Mucosa of descending colon (tissue), 3 donors: ENCODE data around the gene CD36. TPM values are rescaled to one million over a fixed set of nuclear protein-coding genes. Genes with fewer than 3 reads are reported as not detected.
"Not testable (repeated sequence)": the region's sequence is repeated elsewhere in the genome, so short reads cannot be mapped to it uniquely, and the experiment has no call there.

Source experiments
- ATAC-seq: fragments of 200-7000 bp; cut with Tn5 transposase; one replicate; pipeline ENCODE4 v1.9.1; 2020; ENCODE audit warnings: mild to moderate bottlenecking, moderate library complexity
- DNase-seq, 3 donors: peaks; one replicate each; pipeline ENCODE4 v3.0.0-alpha.2; 2020
- H3K36me3 ChIP-seq: fragments of 200-600 bp; one replicate; pipeline ENCODE4 v1.8.0; 2021; ENCODE audit warnings: low read depth, mild to moderate bottlenecking
- H3K4me1 ChIP-seq: fragments of 200-600 bp; one replicate; pipeline ENCODE4 v1.8.0; 2021; ENCODE audit warnings: low read depth, mild to moderate bottlenecking
- H3K4me3 ChIP-seq: fragments of 200-600 bp; one replicate; pipeline ENCODE4 v1.8.0; 2021; ENCODE audit warnings: mild to moderate bottlenecking
- H3K9me3 ChIP-seq: fragments of 200-600 bp; one replicate; pipeline ENCODE4 v1.8.0; 2021; ENCODE audit warnings: mild to moderate bottlenecking
- CTCF ChIP-seq: fragments of 200-600 bp; IDR thresholded peaks from one replicate; pipeline ENCODE4 v1.8.0; 2022; ENCODE audit warnings: antibody characterized with exemption, mild to moderate bottlenecking
- intact Hi-C, 2 donors: fragments of 100-400 bp; cut with DNase I in 1 of 2; cut with micrococcal nuclease in 1 of 2; formaldehyde crosslinking; loops; one replicate each; pipeline versions ENCODE4 v1.11.0 to v1.11.1; 2022; cut with DNase I, micrococcal nuclease
- total RNA-seq, 3 donors: library from RNA; stranded (reverse); fragmentation: NEBNext Ultra II Directional in 2 of 3; extraction: Animal tissue kit (Norgen Biotek cat#: 25700) in 2 of 3; gene quantifications; one replicate each; pipeline versions ENCODE4 v1.2.1 to v1.2.4, GENCODE V29; 2021 to 2023
- donor health status: DM: no; HTN: no; CAD: no; lungs with moderate emphysema.
- donor health status: DM: no; HTN: no; CAD: no.
- donor health status: DM: no; HTN: yes; CAD: no.

CD36 gene
- total RNA-seq, 3 donors from 2014 or later = 18.4 to 34.4 (median 25.0) TPM

GRCh38 chr7:80660939-80661338 is 22.5 kb downstream of the CD36 start:
- intact Hi-C loops = no loop called here
- no peak for DNase-seq
- H3K4me1 ChIP-seq = no peaks in the 10 kb centered on the region
- ATAC-seq = no peak
- H3K4me3 ChIP-seq = no peak overlapping the region
- TF ChIP-seq CTCF = no peak
- no peaks in the 10 kb centered on the region for H3K36me3 ChIP-seq
- no peaks in the 10 kb centered on the region for H3K9me3 ChIP-seq

GRCh38 chr7:80661729-80662128 is 23.3 kb downstream of the CD36 start:
- Histone ChIP-seq H3K36me3 (no peaks in the 10 kb centered on the region), H3K4me1 (no peaks in the 10 kb centered on the region), H3K9me3 (no peaks in the 10 kb centered on the region), H3K4me3 (no peak overlapping the region)
- no peak for TF ChIP-seq CTCF
- intact Hi-C loops = no loop called here
- DNase-seq (no peak), ATAC-seq (no peak)

- DNase-seq = no peak
- H3K36me3 ChIP-seq = no peaks in the 10 kb centered on the region
- H3K9me3 ChIP-seq = no peaks in the 10 kb centered on the region
- no peaks in the 10 kb centered on the region for H3K4me1 ChIP-seq
- H3K4me3 ChIP-seq = no peak overlapping the region
- TF ChIP-seq CTCF = no peak
- ATAC-seq = no peak
- intact Hi-C loops = no loop called here
Observed at GRCh38 chr7:80662252-80662651, 23.8 kb downstream of the CD36 start.

GRCh38 chr7:80665526-80665925 is 27.1 kb downstream of the CD36 start:
- intact Hi-C loops = no loop called here
- no peaks in the 10 kb centered on the region for H3K4me1 ChIP-seq
- ATAC-seq (no peak), DNase-seq (no peak)
- no peak for TF ChIP-seq CTCF
- H3K4me3 ChIP-seq = no peak overlapping the region
- no peaks in the 10 kb centered on the region for H3K9me3 ChIP-seq
- H3K36me3 ChIP-seq = no peaks in the 10 kb centered on the region

GRCh38 chr7:80666376-80666775 is 27.9 kb downstream of the CD36 start:
- Histone ChIP-seq H3K36me3 (no peaks in the 10 kb centered on the region), H3K4me3 (no peak overlapping the region), H3K9me3 (no peaks in the 10 kb centered on the region), H3K4me1 (no peaks in the 10 kb centered on the region)
- intact Hi-C loops = no loop called here
- DNase-seq (no peak), ATAC-seq (no peak)
- TF ChIP-seq CTCF = no peak

- intact Hi-C loops, DNase-seq, H3K9me3 ChIP-seq, ATAC-seq, H3K4me3 ChIP-seq, H3K4me1 ChIP-seq, H3K36me3 ChIP-seq: not testable (repeated sequence)
Observed at GRCh38 chr7:80669367-80669766, 30.9 kb downstream of the CD36 start.
